ENCODE measurements around the gene ALKBH3.

DNA sequence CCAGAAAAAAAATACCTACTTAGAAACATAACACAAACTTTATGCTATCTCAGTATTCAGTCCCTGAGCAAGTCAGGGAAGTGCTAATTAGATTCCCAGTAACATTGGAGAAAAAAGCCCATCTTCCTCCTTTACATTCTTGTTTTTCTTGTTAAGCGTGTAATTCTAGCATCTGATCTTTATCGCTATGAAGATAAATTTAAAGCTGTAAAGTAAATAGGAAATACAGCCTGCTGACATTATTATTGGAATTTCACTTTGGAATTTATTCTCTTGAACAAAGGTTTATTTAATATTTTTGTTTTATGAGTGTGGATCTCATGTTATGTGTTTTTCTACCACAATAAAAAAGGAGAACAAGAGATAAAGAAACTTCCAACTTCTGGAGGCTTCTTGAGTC is 13.9 kb downstream of the ALKBH3 start:
- TF ChIP-seq, protein P1, sequence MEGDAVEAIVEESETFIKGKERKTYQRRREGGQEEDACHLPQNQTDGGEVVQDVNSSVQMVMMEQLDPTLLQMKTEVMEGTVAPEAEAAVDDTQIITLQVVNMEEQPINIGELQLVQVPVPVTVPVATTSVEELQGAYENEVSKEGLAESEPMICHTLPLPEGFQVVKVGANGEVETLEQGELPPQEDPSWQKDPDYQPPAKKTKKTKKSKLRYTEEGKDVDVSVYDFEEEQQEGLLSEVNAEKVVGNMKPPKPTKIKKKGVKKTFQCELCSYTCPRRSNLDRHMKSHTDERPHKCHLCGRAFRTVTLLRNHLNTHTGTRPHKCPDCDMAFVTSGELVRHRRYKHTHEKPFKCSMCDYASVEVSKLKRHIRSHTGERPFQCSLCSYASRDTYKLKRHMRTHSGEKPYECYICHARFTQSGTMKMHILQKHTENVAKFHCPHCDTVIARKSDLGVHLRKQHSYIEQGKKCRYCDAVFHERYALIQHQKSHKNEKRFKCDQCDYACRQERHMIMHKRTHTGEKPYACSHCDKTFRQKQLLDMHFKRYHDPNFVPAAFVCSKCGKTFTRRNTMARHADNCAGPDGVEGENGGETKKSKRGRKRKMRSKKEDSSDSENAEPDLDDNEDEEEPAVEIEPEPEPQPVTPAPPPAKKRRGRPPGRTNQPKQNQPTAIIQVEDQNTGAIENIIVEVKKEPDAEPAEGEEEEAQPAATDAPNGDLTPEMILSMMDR (IDR thresholded peaks at IDR 0.05 in 4 of 5, conservative IDR thresholded peaks at IDR 0.05 in 1 of 5): no peak
- TF ChIP-seq POLR2A (IDR thresholded peaks at IDR 0.05): no peak

All from gastrocnemius medialis (tissue), 4 donors.